ENCODE data around the gene AP3B1. TPM values are rescaled to one million over a fixed set of nuclear protein-coding genes. Genes with fewer than 3 reads are reported as not detected.

Gene AP3B1
- total RNA-seq, 1 experiment from 2014 or later: 41.8 TPM

DNA sequence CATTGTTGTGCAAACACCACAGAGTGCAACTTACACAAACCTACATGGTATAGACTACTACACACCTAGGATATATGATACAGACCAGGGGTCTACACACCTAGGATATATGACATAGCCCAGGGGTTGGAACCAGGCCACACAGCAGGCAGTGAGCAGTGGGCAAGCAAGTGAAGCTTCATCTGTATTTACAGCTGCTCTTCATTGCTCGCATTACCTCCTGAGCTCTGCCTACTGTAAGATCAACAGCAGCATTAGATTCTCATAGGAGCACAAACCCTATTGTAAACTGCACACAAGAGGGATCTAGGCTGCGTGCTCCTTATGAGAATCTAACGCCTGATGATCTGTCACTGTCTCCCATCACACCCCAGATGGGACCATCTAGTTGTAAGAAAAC lies 56.6 kb downstream of the AP3B1 start:
- TF ChIP-seq, protein P1, sequence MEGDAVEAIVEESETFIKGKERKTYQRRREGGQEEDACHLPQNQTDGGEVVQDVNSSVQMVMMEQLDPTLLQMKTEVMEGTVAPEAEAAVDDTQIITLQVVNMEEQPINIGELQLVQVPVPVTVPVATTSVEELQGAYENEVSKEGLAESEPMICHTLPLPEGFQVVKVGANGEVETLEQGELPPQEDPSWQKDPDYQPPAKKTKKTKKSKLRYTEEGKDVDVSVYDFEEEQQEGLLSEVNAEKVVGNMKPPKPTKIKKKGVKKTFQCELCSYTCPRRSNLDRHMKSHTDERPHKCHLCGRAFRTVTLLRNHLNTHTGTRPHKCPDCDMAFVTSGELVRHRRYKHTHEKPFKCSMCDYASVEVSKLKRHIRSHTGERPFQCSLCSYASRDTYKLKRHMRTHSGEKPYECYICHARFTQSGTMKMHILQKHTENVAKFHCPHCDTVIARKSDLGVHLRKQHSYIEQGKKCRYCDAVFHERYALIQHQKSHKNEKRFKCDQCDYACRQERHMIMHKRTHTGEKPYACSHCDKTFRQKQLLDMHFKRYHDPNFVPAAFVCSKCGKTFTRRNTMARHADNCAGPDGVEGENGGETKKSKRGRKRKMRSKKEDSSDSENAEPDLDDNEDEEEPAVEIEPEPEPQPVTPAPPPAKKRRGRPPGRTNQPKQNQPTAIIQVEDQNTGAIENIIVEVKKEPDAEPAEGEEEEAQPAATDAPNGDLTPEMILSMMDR (conservative IDR thresholded peaks at IDR 0.05): no peak
- no peaks in the 10 kb centered on the region for H3K27me3 Mint-ChIP-seq (ENCODE audit: low read depth)
- Histone ChIP-seq H2BK15ac (ENCODE audit: low read depth, low read length) (no peak overlapping the region), H4K5ac (ENCODE audit: insufficient read length, low read depth, low read length) (no peak overlapping the region), H3K9ac (ENCODE audit: extremely low read depth, insufficient read length, low read length) (no peak overlapping the region), H2AK5ac (ENCODE audit: insufficient read length, low read length) (no peak overlapping the region), H3K4me1 (ENCODE audit: insufficient read depth, low read length) (no peaks in the 10 kb centered on the region), H3K23ac (ENCODE audit: insufficient read length, low read depth, low read length) (no peak overlapping the region), H2BK5ac (ENCODE audit: insufficient read length, low read length) (no peak overlapping the region), H3K27me3 (ENCODE audit: insufficient read depth, low read length) (no peaks in the 10 kb centered on the region), H4K8ac (replicated peaks; ENCODE audit: insufficient read length, low read depth, low read length) (no peak overlapping the region), H3K14ac (ENCODE audit: insufficient read depth, low read length) (no peak overlapping the region), H3K79me2 (ENCODE audit: insufficient read depth, low read length) (no peaks in the 10 kb centered on the region), H2BK120ac (ENCODE audit: low read depth, low read length, poor library complexity, severe bottlenecking) (no peak overlapping the region), H3K27ac (ENCODE audit: insufficient read length, low read depth, low read length) (no peak overlapping the region), H3T11ph (ENCODE audit: low read length) (no peak overlapping the region), H2AFZ (ENCODE audit: low read length) (no peak overlapping the region), H3K23me2 (ENCODE audit: insufficient read length, low read depth, low read length, poor library complexity, severe bottlenecking) (no peaks in the 10 kb centered on the region), H2BK20ac (ENCODE audit: low read depth, low read length, poor library complexity, severe bottlenecking) (no peak overlapping the region), H2BK12ac (ENCODE audit: insufficient read length, low read depth, low read length) (no peak overlapping the region), H4K20me1 (ENCODE audit: control insufficient read depth, insufficient read depth, insufficient read length) (no peaks in the 10 kb centered on the region), H4K91ac (ENCODE audit: insufficient read length, low read depth, low read length) (no peak overlapping the region), H3K9me3 (ENCODE audit: control insufficient read depth, low read depth, low read length) (no peaks in the 10 kb centered on the region), H3K4ac (ENCODE audit: low read depth, low read length) (no peak overlapping the region), H3K79me1 (ENCODE audit: insufficient read depth, low read depth, low read length, poor library complexity, severe bottlenecking) (no peaks in the 10 kb centered on the region), H3K18ac (ENCODE audit: insufficient read length, low read depth, low read length) (no peak overlapping the region), H3K4me2 (ENCODE audit: insufficient read depth, insufficient read length, low read length) (no peak overlapping the region), H3K56ac (ENCODE audit: insufficient read length, low read depth, low read length) (no peak overlapping the region)
- no peak overlapping the region for H3K4me3 Mint-ChIP-seq
- H3K4me1 Mint-ChIP-seq: no peaks in the 10 kb centered on the region
- H3K27ac Mint-ChIP-seq: no peak overlapping the region
- peaks cover 16 to 29% (median 18%) of the 10 kb centered on the region in 3 experiments for H3K36me3 Mint-ChIP-seq (ENCODE audit: insufficient read depth in 1 of 3, low read depth in 3 of 3)
- H3K9me3 Mint-ChIP-seq: peaks cover 3 to 6% of the 10 kb centered on the region in 2 experiments; a peak in 4 of 5 replicates
- no CpG with 5 or more reads among the region's 3 CpGs for WGBS (ENCODE audit: extremely low coverage, insufficient read length, low lambda C conversion rate)
- no peak for DNase-seq

Data from H9 (cell line).